ENCODE measurements around the gene NPY5R.

Gene NPY5R

DNA sequence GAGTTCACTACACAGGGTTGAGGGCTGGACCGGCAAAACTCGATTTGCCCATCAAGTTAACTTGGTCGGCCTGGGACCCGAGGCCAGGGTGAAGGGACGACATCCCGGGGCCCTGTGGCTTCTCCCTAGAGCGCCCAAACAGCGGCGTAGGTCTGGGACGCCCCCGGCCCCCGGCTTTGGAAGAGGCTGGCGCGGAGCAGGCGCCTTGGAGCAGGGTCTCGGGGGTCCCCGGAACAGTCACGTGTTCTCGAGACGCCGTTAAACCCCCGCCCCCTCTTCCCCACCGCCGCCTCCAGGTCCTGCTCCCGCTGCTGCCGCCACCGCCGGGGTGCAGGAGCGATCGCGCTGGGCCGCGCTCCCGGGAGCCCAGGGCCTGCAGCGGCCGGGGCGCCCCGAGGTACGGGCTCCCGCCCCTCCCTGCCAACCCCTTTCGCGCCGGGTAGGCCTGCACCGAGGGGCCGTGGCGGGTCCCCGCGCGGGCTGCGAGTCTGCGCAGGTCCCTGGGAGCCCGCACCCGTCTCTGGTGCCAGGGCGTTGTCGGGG is at the start of gene NPY5R:
Gene NPY5R, plus strand, starts transcription at position 289 of the 543 bp plus-strand sequence. CDS start 6,382 bp downstream, outside the sequence.
- no peak for DNase-seq

DNA sequence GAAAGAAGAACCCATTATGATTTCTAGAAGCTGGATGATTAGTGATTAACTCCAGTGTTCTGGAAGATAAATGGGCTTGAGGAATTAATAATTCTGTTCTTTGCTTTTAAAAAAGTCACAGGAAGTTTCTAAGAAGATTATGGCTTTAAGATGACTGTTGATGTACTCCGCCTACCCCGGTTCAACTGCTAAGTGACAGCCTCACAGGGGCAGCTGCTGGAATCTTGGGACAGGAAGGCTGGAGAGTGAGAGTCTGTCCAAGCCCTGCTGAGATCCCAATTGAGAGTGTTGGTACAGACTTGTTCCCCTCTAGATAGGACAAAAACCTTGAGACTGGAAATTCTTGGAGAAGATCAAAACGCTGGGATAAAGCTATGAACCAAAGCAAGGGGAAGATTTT is 48.6 kb upstream of the NPY5R start:
- no peak for DNase-seq

DNA sequence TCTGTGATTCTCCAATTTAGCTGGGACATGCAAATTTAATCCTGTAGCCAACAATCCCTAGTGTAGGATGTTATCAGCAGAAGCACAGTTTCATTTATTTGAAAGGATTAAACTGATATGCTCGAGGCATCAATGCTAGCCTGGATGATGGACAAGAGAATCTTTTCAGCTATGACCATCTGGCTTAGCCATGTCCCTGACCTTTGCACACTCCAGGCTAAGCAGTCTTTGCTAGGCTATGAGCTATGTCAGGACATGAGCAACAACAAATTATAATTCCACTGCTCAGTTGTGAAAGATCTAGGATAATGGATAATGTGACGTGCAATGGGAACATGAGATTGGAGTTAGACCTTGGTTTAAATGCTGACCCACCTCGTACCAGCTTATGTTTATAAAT is 43.2 kb upstream of the NPY5R start:
- no peak for DNase-seq

DNA sequence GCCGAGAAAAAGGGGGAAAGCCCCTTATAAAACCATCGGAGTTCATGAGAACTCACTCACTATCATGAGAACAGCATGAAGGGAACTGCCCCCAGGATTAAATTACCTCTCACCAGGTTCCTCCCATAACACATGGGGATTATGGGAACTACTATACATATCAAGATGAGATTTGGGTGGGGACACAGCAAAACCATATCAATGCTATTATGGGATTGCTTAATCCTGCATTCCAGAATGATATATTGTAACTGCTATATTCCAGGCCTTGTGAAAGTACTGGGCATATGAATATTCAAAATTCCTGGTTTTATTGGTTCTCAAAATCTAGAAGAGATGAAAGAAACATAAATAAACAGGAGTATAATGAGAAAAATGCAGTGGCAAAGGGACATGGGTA is 40.6 kb upstream of the NPY5R start:
- no peak for DNase-seq

DNA sequence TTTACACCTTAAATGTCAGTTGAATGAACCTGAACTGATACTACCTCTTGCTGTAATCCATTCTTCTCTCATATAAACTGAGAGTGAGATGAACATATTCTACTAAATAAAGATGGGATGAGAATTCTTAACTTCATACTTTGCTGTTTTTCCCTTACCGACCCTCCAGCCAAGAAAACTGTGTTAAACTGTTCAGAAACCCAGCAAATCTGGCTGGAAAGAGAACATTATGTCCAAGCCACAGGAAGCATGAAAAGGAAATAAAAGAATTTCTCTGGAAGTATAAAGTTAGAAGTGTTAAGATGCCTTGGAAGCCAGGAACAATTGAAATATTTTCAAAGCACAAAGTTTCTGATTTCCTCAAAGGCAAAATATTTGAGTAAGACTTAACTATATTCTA is 34.2 kb upstream of the NPY5R start:
- DNase-seq, result no peak

DNA sequence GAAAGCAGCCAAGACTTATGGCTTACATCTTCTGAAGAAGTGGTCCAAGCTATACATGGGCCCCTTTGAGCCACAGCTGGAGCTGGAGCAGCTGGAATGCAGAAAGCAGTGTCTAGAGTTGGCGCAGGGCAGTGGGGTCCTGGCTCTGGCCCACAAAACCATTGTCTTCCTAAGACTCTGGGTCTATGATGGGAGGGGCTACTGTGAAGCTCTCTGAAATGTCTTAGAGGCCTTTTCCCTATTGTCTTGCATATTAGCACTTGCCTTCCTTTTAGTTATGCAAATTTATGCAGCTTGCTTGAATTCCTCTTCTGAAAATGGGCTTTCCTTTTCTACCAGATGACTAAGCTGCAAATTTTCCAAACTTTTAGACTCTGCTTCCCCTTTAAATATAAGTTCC is 26.6 kb upstream of the NPY5R start:
- no peak for DNase-seq

DNA sequence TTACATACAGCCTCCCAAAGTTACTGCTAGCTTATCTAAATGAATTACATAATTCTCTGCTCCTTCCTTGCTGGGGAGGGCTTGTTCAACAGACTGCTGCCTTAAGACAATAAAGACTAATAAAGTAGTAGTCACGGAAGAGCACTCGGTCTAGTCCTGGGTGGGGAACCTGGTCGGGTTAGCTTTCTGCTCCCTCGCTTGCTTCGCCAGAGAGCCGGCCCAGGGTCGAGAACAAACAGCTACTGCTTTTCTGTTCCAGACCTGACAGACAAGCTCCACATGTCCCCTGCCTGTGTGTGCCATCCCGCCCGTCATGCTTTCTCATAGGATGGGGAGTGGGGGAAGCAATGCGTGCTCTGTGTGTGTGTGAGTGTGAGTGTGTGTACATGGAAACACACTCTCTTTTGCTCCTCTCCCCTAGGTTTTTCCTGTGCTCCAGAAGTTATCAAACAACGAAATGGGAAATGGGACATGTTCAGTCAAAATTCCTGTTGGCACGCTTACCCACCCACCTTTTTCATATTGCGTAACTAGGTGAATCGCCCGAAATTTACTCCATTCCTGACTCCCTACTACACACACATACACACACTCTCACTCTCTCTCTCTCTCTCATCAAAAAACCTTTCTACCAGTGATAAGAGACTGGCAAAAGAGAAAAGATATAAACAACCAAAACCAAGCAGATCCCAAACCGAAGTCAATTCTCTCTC is 12.6 kb upstream of the NPY5R start:
- DNase-seq, result no peak

DNA sequence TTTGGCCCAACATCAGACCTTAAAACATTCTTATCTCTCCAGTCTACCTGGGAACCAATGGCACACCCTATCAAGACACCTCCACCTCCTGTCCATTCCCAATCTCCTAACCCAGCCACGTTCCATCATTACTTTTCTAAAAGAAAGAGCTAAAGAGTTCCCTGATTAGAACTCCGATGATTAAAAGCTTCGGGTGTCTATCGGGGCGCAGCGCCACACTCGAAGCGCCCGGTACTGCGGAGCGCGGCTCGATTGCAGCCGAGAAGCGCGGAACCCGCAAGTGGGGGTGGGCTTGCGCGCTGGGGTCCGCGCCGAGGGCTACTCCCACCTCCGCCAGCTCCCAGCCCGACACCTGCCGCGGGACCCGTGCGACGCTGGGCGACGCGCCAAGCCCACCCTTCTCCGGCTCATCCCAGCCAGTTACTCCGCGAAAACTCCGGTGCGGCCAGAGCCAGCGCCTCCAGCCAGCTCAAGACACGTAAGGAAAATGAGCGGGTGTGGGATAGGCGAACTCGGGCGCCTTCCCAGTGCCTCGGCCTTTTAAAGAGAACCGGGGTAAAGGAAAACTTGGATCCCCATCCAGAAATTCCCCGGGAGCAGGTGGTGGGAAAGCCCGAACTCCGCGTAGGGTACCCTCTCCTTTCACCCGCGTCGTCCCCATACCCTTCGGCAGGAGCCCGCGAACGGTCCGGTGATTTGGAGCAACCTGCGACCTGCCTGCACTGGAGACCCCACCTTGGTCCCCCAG is 11.9 kb upstream of the NPY5R start:
- DNase-seq, result no peak

DNA sequence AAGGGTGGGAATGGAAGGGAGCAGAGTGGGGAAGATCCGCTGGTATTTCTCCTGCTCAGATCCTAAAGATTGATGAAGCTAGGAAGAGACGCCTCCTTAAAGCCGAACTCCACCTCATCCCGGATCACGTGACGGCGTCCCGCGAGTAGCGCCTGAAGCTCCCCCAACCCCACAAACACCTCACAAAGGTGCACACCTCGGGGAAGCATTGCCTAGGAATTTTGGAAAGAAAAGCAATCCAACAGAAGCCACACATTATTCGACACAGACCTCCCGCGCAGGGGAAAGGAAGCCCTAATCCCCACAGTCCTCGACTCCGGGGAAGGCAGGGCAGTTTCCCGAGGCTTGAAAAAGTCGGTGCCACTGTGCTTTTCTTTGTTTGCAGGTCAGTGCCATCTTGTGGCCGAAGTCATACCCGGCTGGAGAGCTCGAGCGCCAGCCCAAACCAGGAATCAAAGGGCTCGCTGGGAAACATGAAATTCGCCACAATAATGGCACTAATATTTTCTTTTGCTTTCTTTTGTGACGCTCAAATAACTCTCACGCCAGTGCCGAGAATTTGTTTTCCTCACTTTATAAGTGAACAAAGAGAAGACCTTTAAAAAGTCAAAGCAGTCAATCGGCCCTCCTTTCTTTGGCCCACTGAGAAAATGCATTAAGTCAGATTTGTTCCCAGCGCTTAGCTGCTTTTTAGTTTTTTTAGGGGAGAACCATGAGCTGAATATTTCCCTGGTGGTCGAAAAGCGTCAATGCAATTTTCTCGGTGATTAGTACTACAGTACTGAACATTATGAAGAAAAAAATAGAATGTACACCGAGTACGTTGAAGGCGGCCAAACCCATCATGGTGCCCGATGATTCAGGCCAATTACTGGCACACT is 10.9 kb upstream of the NPY5R start, which contains the start of gene NPY1R:
Gene NPY1R, minus strand, starts transcription at position 71 of the 881 bp plus-strand sequence. CDS start 6,042 bp downstream, outside the sequence.
- DNase-seq, result peak; percentile 54

DNA sequence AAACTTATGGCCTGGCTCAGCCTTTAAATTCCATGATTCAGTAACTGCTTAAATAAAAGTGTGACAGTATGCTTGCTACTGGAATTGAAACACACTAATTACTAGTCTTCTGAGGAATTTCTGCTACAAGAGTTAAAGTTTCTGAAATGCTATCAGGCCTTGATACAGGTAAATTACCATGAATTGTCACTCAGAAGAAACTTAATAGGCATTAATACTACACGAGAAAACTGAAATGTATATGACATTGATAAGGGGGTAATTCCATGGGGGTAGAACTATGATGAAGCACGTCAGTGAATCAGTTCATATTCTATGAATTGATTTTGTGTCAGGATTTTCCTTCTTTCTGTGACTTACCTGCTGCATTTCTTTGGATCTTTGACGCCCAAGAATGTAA is 8.3 kb upstream of the NPY5R start:
- no peak for DNase-seq

DNA sequence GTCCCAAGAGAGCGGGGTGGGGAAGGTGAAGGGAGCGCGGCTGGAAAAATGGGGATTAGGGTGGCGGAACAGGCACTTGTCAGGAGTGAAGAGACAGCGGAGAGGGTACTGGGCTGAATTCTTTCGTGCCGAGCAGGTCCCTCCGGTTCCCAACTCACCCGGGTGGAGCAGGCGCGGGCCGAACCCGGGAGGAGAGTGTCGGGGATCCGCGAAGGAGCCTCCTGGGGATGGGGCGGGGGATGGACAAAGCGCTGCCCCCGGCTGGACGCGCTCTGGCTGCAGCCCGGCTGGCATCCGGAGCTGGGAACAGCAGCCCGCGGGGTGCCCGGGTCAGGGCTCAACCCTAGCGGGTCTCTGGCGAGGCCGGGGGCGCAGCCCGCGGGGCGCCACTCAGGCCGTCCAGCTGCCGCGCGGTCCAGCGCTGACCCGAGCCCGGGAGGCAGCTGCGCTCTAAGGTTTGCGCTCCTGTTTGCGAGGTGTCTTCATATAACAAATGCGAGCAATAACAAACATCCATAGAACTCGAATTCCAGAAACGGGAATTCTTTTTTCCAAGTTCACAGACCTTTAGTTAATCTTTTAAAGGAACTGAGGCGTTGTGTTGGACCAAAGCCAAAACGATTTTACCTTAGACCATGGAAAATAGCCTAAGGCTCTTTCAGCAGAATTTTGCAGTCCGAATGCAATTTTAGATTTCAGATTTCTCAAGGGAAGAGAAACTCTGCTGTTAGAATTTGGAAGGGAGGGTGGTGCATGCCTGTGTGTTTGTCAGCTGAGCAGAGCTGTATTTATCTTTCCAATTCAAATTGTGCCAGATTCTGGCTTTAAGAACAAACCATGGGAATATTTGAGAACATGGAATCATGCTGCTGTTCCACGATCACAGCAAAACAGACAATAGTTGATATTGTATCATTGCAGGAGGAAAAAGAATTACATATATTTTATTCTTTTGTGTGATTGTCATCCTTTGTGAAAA is 744 bp downstream of the NPY5R start:
- no peak for DNase-seq

DNA sequence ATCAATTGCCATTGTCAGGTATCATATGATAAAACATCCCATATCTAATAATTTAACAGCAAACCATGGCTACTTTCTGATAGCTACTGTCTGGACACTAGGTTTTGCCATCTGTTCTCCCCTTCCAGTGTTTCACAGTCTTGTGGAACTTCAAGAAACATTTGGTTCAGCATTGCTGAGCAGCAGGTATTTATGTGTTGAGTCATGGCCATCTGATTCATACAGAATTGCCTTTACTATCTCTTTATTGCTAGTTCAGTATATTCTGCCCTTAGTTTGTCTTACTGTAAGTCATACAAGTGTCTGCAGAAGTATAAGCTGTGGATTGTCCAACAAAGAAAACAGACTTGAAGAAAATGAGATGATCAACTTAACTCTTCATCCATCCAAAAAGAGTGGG is 7.0 kb downstream of the NPY5R start:
- peak; percentile 7 for DNase-seq

DNA sequence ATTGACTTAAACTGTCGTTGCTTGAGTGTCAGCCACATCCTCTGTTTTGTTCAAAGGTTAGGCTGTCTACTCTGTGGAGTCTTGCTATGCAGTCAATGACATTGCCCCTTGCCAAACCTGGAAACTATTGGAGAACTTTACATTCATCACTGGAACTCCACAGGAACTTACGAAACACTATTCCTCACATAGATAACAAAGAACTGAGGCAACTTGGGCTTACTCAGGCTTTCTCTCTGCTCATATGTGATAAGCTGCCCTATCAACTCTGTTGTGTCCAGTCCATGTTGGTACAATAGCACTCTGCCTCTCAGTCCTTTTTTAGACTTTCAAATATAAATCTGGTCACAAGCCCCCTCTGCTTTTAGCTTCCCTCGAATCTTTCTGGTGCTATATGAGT is 9.4 kb downstream of the NPY5R start:
- peak; percentile 35 for DNase-seq

DNA sequence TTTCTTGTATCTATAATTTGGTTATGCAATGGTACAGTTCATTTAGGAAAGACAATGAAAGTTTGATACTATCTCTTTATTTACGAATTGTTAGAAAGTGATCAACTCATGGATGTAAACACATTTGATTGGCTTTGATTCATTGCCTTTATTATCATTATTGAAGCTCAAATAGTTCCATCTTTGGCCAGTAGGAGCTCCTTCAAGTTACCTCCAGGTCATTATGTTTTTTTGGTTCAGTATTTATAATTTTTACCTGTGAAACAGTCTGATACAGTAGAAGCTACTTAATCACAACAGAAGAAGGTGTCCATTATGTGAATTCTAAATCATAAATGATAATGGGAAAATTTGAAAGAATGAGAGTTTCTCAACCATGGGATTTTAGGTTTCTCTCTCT is 12.4 kb downstream of the NPY5R start:
- DNase-seq, result no peak

DNA sequence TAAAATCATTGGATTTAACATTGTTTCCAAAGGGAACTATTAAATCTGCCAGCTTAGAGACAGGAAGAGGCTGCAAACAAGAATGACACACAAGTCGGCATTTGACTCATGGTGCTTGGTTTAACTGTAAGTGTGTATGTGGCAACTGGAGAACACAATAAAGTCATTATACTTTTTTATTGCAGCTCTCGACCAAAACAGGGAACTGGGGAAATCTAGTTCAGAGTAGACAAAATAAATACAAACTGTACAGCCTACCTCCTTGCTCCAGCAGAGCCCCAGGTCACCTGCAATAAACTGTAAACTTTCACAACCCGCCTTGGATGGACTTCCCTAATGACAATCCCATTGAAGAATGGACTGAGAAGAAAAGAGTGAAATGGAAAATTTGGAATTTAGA is 24.0 kb downstream of the NPY5R start:
- no peak for DNase-seq

DNA sequence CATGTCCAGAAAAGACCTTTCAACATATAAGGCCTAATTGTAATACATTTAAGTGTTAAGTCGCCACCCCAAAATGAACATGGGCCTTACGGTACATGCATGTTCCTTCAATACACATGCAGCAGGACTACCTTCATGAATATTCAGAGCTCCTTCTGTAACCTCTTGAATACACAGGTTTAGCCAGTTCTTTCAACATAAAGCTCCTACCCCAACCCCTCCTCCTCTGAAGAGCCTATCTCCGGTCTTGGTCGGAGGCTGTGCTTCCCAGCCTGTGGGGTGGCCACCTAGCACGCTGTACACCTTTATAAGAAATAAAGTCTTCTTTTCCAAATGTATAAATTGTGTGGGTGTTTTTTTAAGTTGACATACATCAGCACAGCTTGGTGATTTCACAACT is 28.3 kb downstream of the NPY5R start:
- DNase-seq, result no peak

DNA sequence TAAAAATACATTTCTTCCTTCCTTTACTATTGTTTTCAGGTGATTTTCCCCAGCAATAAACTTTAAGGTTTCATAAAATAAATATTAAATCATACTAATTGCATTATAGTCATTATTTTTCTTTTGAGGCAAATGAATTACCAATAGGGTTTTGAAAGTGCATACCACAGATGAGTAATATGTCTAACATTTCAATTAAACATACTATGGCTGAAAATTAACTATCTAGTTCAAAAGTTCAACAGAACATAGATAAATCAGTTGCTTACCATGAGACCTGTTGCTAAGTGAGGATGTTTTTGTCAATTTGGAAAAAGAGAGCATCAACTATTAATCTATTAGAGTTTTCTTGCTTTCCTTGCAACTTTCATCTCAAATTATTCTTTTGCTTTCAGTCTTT is 35.0 kb downstream of the NPY5R start:
- DNase-seq, result no peak

DNA sequence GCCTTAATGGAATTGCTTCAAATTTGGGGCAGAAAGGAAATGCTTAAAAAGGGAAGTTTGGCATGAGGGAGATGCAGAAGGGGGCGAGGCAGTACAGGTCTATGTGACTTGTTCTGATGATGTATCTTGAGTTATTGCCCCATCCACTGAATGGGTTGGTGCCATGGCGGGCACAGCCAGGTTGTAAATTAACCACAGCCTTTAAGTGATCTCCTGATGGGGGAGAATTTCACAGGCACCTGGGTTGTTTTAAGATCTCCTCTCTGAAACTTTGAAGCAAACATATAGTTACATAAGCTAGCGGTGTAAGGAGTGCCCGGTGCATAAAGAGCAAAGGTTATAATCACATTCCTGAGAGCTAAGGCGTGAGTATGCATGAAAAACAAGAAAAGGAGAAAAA is 37.0 kb downstream of the NPY5R start:
- no peak for DNase-seq

DNA sequence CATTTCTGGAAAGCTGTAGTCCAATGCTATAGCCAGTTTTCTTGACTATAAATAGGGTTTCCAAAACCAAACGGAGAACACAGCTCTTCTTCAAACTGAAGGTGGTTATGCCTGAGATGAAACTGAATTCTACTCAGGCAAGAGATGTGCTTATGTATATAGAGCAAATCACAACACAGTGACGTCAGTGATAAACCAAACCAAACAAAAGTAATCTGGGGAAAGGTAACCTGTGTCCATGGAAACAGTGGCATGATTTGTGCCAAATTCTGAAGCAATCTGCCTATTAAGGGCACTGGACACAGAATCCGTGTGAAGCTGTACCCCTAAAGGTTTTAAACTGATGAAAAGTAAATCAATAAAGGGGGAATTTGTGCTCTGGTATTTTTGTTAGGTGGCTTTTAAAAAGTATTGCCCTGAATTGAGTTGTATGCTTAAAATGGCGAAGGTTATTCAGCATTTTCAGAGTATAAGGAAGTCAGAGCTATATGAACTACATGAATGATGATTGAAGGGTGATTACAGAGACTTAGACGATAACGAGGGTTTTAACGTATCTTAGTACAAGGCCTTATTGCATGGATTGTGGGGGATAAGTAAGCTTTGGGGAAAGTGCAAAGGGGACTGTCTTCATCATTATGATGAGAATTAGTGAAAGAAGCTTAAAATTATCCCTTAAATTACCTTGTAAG is 38.6 kb downstream of the NPY5R start:
- no peak for DNase-seq

DNA sequence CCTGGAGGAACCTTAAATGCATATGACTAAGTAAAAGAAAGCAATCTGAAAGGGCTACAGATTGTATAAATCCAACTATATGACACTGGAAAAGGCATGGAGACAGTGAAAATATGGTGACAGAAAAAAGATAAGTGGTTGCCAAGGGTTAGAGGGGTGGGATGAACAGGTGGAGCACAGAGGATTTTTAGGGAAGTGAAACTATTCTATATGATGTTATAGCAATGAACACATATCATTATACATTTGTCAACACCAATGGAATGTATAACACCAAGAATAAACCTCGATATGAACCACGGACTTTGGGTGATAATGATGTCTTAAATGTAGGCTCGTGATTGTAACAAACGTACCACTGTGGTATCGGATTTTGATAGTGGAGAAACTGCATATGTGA is 40.7 kb downstream of the NPY5R start:
- DNase-seq, result no peak

DNA sequence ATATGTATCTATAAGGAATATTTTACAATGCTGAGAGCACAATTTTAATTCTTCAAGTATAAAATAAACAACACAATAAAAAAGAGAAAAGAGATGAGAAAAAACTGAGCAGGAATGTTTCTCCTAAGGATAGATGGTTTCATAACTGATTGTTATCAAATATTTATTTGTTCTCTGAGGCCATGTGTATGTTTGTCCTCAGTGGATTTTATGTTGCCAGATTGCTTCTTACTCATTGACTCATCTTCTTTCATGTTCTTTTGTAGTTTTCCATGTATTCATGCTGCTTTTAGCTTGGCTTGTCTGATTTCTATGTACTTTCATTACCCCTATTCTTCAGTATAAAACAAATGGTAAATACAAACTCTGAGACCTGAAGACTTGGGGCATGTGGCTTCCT is 41.2 kb downstream of the NPY5R start:
- no peak for DNase-seq
